ENCODE measurements around the gene RPL26. TPM values are rescaled to one million over a fixed set of nuclear protein-coding genes. Genes with fewer than 3 reads are reported as not detected.
"Not testable (repeated sequence)": the region's sequence is repeated elsewhere in the genome, so short reads cannot be mapped to it uniquely, and the experiment has no call there.

Gene RPL26
- total RNA-seq, 1 experiment from 2014 or later, result 2,622 TPM

- DNase-seq (ENCODE audit: low read depth), result no peak
Measured at GRCh38 chr17:8366231-8366630, 16.8 kb downstream of the RPL26 start.

GRCh38 chr17:8365143-8365542 is 17.9 kb downstream of the RPL26 start:
- no peak for DNase-seq (ENCODE audit: low read depth)

- DNase-seq (ENCODE audit: low read depth), result peak; percentile 42
Measured at GRCh38 chr17:8362651-8363332, 20.2 kb downstream of the RPL26 start.

GRCh38 chr17:8360751-8361150 is 22.2 kb downstream of the RPL26 start:
- no peak for DNase-seq (ENCODE audit: low read depth)

- no peak for DNase-seq (ENCODE audit: low read depth)
Measured at GRCh38 chr17:8360260-8360659, 22.7 kb downstream of the RPL26 start.

- peak; percentile 88 for DNase-seq (ENCODE audit: low read depth)
Measured at GRCh38 chr17:8359769-8360168, 23.2 kb downstream of the RPL26 start.

GRCh38 chr17:8357910-8358309 is 25.1 kb downstream of the RPL26 start:
- DNase-seq (ENCODE audit: low read depth), result no peak

- DNase-seq (ENCODE audit: low read depth), result no peak
Measured at GRCh38 chr17:8354236-8354635, 28.8 kb downstream of the RPL26 start.

- no peak for DNase-seq (ENCODE audit: low read depth)
Measured at GRCh38 chr17:8353736-8354135, 29.3 kb downstream of the RPL26 start.

GRCh38 chr17:8350339-8350738 is 32.7 kb downstream of the RPL26 start:
- no peak for DNase-seq (ENCODE audit: low read depth)

GRCh38 chr17:8347001-8347400 is 36.0 kb downstream of the RPL26 start:
- not testable (repeated sequence) for DNase-seq (ENCODE audit: low read depth)

GRCh38 chr17:8345951-8346665 is 36.9 kb downstream of the RPL26 start:
- no peak for DNase-seq (ENCODE audit: low read depth)

GRCh38 chr17:8345052-8345690 is 37.8 kb downstream of the RPL26 start:
- DNase-seq (ENCODE audit: low read depth), result no peak

GRCh38 chr17:8341456-8341855 is 41.5 kb downstream of the RPL26 start:
- DNase-seq (ENCODE audit: low read depth), result no peak

- no peak for DNase-seq (ENCODE audit: low read depth)
Measured at GRCh38 chr17:8339540-8339939, 43.5 kb downstream of the RPL26 start, which contains the start of gene ODF4. Gene ODF4 (plus strand): TSS chr17:8339840. CDS start chr17:8340052, 212 bp downstream.

- DNase-seq (ENCODE audit: low read depth), result no peak
Measured at GRCh38 chr17:8338753-8339140, 44.2 kb downstream of the RPL26 start.

GRCh38 chr17:8337802-8338752 is 44.9 kb downstream of the RPL26 start:
- no peak for DNase-seq (ENCODE audit: low read depth)

- DNase-seq (ENCODE audit: low read depth), result no peak
Measured at GRCh38 chr17:8333281-8333680, 49.7 kb downstream of the RPL26 start.

GRCh38 chr17:8332688-8333087 is 50.3 kb downstream of the RPL26 start:
- DNase-seq (ENCODE audit: low read depth), result no peak

GRCh38 chr17:8332128-8332527 is 50.9 kb downstream of the RPL26 start:
- no peak for DNase-seq (ENCODE audit: low read depth)
